WERI-Rb-1 (cell line): Measurements from ENCODE around the gene TMPRSS11A.

ENCODE experiments used
- DNase-seq: peaks from one replicate; pipeline ENCODE4 v3.0.0-alpha.2; 2020
- H3K27ac ChIP-seq: fragments of 250-450 bp; sonication (Bioruptor Pico); 2 replicates; pipeline ENCODE4 v1.5.1; 2020; ENCODE audit warnings: mild to moderate bottlenecking, moderate library complexity
- H3K27me3 ChIP-seq: fragments of 250-450 bp; sonication (Bioruptor Pico); 2 replicates; pipeline ENCODE4 v1.5.1; 2021; ENCODE audit warnings: mild to moderate bottlenecking, low read depth, moderate library complexity; ENCODE audit not compliant: insufficient read depth, severe bottlenecking
- H3K36me3 ChIP-seq: fragments of 250-450 bp; sonication (Bioruptor Pico); 2 replicates; pipeline ENCODE4 v1.5.1; 2020; ENCODE audit warnings: mild to moderate bottlenecking, moderate library complexity
- H3K4me3 ChIP-seq: 2 replicates; pipeline ENCODE4 v1.5.1; 2011; ENCODE audit warnings: low read depth, mild to moderate bottlenecking, control low read depth, low read length
- H3K9me3 ChIP-seq: fragments of 250-450 bp; sonication (Bioruptor Pico); 2 replicates; pipeline ENCODE4 v1.5.1; 2021; ENCODE audit warnings: mild to moderate bottlenecking, moderate library complexity; ENCODE audit not compliant: severe bottlenecking
- TF ChIP-seq, protein P1 (sequence below): IDR thresholded peaks from 2 replicates; pipeline ENCODE4 v1.5.1; 2011; ENCODE audit warnings: low read depth, mild to moderate bottlenecking, control low read depth, inconsistent platforms, low read length

The TMPRSS11A gene

DNA sequence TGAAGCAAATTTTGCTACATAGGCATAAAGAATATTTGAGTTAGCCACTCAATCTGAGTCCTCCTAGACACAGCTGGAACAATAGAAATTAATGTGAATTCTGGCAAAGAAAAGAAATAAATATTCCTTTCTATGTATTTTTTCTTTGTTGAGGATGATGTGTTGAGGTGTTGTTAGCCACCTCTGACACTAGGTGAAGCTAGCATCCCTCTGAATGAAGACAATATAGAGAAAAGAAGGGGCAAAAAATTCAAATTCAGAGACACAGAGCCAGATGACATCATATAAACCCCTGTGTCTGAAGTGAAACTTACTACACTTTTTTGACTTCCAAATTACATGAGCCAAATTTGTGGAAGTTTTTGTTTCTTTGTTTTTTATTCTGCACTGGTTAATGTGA, 44.9 kb downstream of the TMPRSS11A start:
- Histone ChIP-seq H3K4me3 (no peak overlapping the region), H3K9me3 (no peaks in the 10 kb centered on the region), H3K27ac (no peak overlapping the region), H3K27me3 (no peaks in the 10 kb centered on the region), H3K36me3 (no peaks in the 10 kb centered on the region)
- no peak for DNase-seq
- TF ChIP-seq, protein P1, sequence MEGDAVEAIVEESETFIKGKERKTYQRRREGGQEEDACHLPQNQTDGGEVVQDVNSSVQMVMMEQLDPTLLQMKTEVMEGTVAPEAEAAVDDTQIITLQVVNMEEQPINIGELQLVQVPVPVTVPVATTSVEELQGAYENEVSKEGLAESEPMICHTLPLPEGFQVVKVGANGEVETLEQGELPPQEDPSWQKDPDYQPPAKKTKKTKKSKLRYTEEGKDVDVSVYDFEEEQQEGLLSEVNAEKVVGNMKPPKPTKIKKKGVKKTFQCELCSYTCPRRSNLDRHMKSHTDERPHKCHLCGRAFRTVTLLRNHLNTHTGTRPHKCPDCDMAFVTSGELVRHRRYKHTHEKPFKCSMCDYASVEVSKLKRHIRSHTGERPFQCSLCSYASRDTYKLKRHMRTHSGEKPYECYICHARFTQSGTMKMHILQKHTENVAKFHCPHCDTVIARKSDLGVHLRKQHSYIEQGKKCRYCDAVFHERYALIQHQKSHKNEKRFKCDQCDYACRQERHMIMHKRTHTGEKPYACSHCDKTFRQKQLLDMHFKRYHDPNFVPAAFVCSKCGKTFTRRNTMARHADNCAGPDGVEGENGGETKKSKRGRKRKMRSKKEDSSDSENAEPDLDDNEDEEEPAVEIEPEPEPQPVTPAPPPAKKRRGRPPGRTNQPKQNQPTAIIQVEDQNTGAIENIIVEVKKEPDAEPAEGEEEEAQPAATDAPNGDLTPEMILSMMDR, result peak; percentile 60

GRCh38 chr4:67915400-67915966, 47.8 kb downstream of the TMPRSS11A start:
- DNase-seq, result no peak
- Histone ChIP-seq H3K4me3 (no peak overlapping the region), H3K27ac (no peak overlapping the region), H3K9me3 (no peaks in the 10 kb centered on the region), H3K36me3 (no peaks in the 10 kb centered on the region), H3K27me3 (no peaks in the 10 kb centered on the region)
- TF ChIP-seq, protein P1, result no peak

- TF ChIP-seq, protein P1, result no peak
- DNase-seq, result no peak
- H3K27me3 ChIP-seq, result no peaks in the 10 kb centered on the region
Observed at GRCh38 chr4:67912080-67912479, 51.2 kb downstream of the TMPRSS11A start.

GRCh38 chr4:67911638-67912037, 51.7 kb downstream of the TMPRSS11A start:
- no peak overlapping the region for H3K27ac ChIP-seq
- no peaks in the 10 kb centered on the region for H3K27me3 ChIP-seq
- no peaks in the 10 kb centered on the region for H3K9me3 ChIP-seq
- no peaks in the 10 kb centered on the region for H3K36me3 ChIP-seq
- no peak overlapping the region for H3K4me3 ChIP-seq
- TF ChIP-seq, protein P1, result no peak
- DNase-seq, result no peak

More at GRCh38 chr4:67912080-67912479, 51.2 kb downstream of the TMPRSS11A start:
- no peak overlapping the region for H3K27ac ChIP-seq
- H3K9me3 ChIP-seq, result no peaks in the 10 kb centered on the region
- H3K36me3 ChIP-seq, result no peaks in the 10 kb centered on the region
- no peak overlapping the region for H3K4me3 ChIP-seq

GRCh38 chr4:67911141-67911540, 52.2 kb downstream of the TMPRSS11A start:
- Histone ChIP-seq H3K27ac (no peak overlapping the region), H3K27me3 (no peaks in the 10 kb centered on the region), H3K9me3 (no peaks in the 10 kb centered on the region), H3K36me3 (no peaks in the 10 kb centered on the region), H3K4me3 (no peak overlapping the region)
- TF ChIP-seq, protein P1, result no peak
- no peak for DNase-seq

- TF ChIP-seq, protein P1, result no peak
- H3K4me3 ChIP-seq, result no peak overlapping the region
- no peaks in the 10 kb centered on the region for H3K27me3 ChIP-seq
- no peaks in the 10 kb centered on the region for H3K36me3 ChIP-seq
- H3K9me3 ChIP-seq, result no peaks in the 10 kb centered on the region
- no peak for DNase-seq
- no peak overlapping the region for H3K27ac ChIP-seq
Observed at GRCh38 chr4:67910585-67910905, 52.7 kb downstream of the TMPRSS11A start.
